H1 (cell line): ENCODE results near the gene ATF7. TPM values are rescaled to one million over a fixed set of nuclear protein-coding genes. Genes with fewer than 3 reads are reported as not detected.

Source experiments
- CTCF ChIA-PET: fragments of 300-600 bp; sonication (Branson Sonifier 250); formaldehyde crosslinking; loops from one replicate; lab custom pipeline; 2021; ENCODE audit not compliant: partially characterized antibody; lab: Charles Lee
- POLR2A ChIA-PET: fragments of 300-600 bp; sonication (Branson Sonifier 250); formaldehyde crosslinking; loops from one replicate; lab custom pipeline; 2021; ENCODE audit warnings: inconsistent platforms; ENCODE audit not compliant: partially characterized antibody; lab: Charles Lee
- DNase-seq, 2 experiments: peaks; one replicate each; pipeline versions ENCODE4 v3.0.0 to v3.0.0-alpha.2; 2010 to 2022; ENCODE audit warnings: low spot score in 2 of 2, low read depth in 1 of 2, mixed read lengths in 1 of 2
- FAIRE-seq: peaks from 2 replicates; lab custom pipeline; 2011; peaks lifted over from hg19 to GRCh38; lab: Jason Lieb, UNC
- H2AFZ ChIP-seq: 2 replicates; pipeline ENCODE4 v1.8.1; 2012; ENCODE audit warnings: low read length, inconsistent platforms
- H2AK5ac ChIP-seq: 2 replicates; pipeline ENCODE4 v1.6.1; 2013; ENCODE audit warnings: low read depth, low read length
- H2BK120ac ChIP-seq: replicated peaks from 2 replicates; pipeline ENCODE3; 2013; ENCODE audit warnings: low read depth, low read length, inconsistent platforms
- H2BK12ac ChIP-seq: 2 replicates; pipeline ENCODE4 v1.6.1; 2013; ENCODE audit warnings: low read depth, low read length
- H2BK15ac ChIP-seq: 2 replicates; pipeline ENCODE4 v1.6.1; 2013; ENCODE audit warnings: low read length
- H2BK20ac ChIP-seq: 2 replicates; pipeline ENCODE4 v1.6.1; 2013; ENCODE audit warnings: low read length
- H2BK5ac ChIP-seq: 2 replicates; pipeline ENCODE4 v1.6.1; 2013; ENCODE audit warnings: low read depth, low read length
- H3K14ac ChIP-seq: 2 replicates; pipeline ENCODE4 v1.6.1; 2013; ENCODE audit warnings: inconsistent platforms; ENCODE audit not compliant: insufficient read length
- H3K18ac ChIP-seq: 2 replicates; pipeline ENCODE4 v1.6.1; 2013; ENCODE audit warnings: low read length; ENCODE audit errors: extremely low read depth
- H3K23ac ChIP-seq: 2 replicates; pipeline ENCODE4 v1.6.1; 2013; ENCODE audit warnings: inconsistent platforms; ENCODE audit not compliant: insufficient read length
- H3K23me2 ChIP-seq: 2 replicates; pipeline ENCODE4 v1.6.1; 2013; ENCODE audit warnings: low read depth, low read length
- H3K27ac ChIP-seq: 2 replicates; pipeline ENCODE4 v1.6.1; 2011; ENCODE audit warnings: low read depth, low read length, inconsistent platforms
- H3K27me3 ChIP-seq, 4 experiments: replicated peaks in 1 of 4; 1 replicate in 1 of 4; 2 replicates in 3 of 4; pipeline versions ENCODE4 v1.6.1 to v1.8.1; 2011 to 2013; ENCODE audit warnings: low read length in 3 of 4, mild to moderate bottlenecking in 3 of 4, inconsistent platforms in 2 of 4, mixed read lengths in 2 of 4, moderate library complexity in 1 of 4; ENCODE audit not compliant: control insufficient read depth in 3 of 4, insufficient read depth in 3 of 4; ENCODE audit errors: extremely low read depth in 1 of 4
- H3K36me3 ChIP-seq, 4 experiments: 2 replicates each; pipeline versions ENCODE4 v1.6.1 to v1.8.1; 2011 to 2013; ENCODE audit warnings: mild to moderate bottlenecking in 4 of 4, low read length in 3 of 4, moderate library complexity in 2 of 4, control low read depth in 1 of 4, inconsistent platforms in 1 of 4; ENCODE audit not compliant: insufficient read depth in 4 of 4, control insufficient read depth in 2 of 4
- H3K4ac ChIP-seq: replicated peaks from 2 replicates; pipeline ENCODE3; 2013; ENCODE audit warnings: low read length, low read depth, mixed read lengths, inconsistent platforms; ENCODE audit not compliant: insufficient read length
- H3K4me1 ChIP-seq, 4 experiments: replicated peaks in 1 of 4; 1 replicate in 1 of 4; 2 replicates in 3 of 4; pipeline versions ENCODE4 v1.6.1 to v1.8.1; 2011 to 2013; ENCODE audit warnings: low read length in 3 of 4, inconsistent platforms in 2 of 4, mixed read lengths in 1 of 4; ENCODE audit not compliant: insufficient read depth in 4 of 4, control insufficient read depth in 3 of 4
- H3K4me2 ChIP-seq, 2 experiments: 2 replicates each; pipeline versions ENCODE4 v1.6.1 to v1.8.1; 2011 to 2013; ENCODE audit warnings: low read depth in 2 of 2, low read length in 2 of 2, control low read depth in 1 of 2, inconsistent platforms in 1 of 2, mild to moderate bottlenecking in 1 of 2; ENCODE audit not compliant: insufficient read depth in 1 of 2
- H3K4me3 ChIP-seq, 4 experiments: fragments of 200-600, 300-600 bp in 1 of 4; sonication (generic), shearing (Covaris generic), sonication (Bioruptor Twin) in 1 of 4; 2 replicates each; pipeline versions ENCODE4 v1.5.1 to v1.8.1; 2011 to 2016; ENCODE audit warnings: low read length in 4 of 4, low read depth in 3 of 4, control low read depth in 2 of 4, inconsistent platforms in 2 of 4, mild to moderate bottlenecking in 2 of 4, mixed read lengths in 1 of 4, moderate library complexity in 1 of 4; ENCODE audit not compliant: insufficient read depth in 2 of 4; ENCODE audit errors: extremely low read depth in 1 of 4
- H3K56ac ChIP-seq: replicated peaks from 2 replicates; pipeline ENCODE3; 2013; ENCODE audit warnings: low read depth, mild to moderate bottlenecking, mixed read lengths, low read length, inconsistent platforms; ENCODE audit not compliant: insufficient read length
- H3K79me1 ChIP-seq: 2 replicates; pipeline ENCODE4 v1.6.1; 2013; ENCODE audit warnings: low read depth, low read length, control low read depth
- H3K79me2 ChIP-seq, 2 experiments: 2 replicates each; pipeline versions ENCODE4 v1.6.1 to v1.8.1; 2012 to 2013; ENCODE audit warnings: low read length in 2 of 2, mild to moderate bottlenecking in 2 of 2, inconsistent platforms in 1 of 2; ENCODE audit not compliant: insufficient read depth in 2 of 2, control insufficient read depth in 1 of 2
- H3K9ac ChIP-seq, 4 experiments: replicated peaks in 1 of 4; 1 replicate in 1 of 4; 2 replicates in 3 of 4; pipeline versions ENCODE4 v1.6.1 to v1.8.1; 2011 to 2013; ENCODE audit warnings: low read depth in 3 of 4, low read length in 3 of 4, control low read depth in 2 of 4, mild to moderate bottlenecking in 2 of 4, moderate library complexity in 2 of 4, inconsistent platforms in 1 of 4; ENCODE audit errors: extremely low read depth in 1 of 4
- H3K9me3 ChIP-seq, 2 experiments: 2 replicates each; pipeline versions ENCODE4 v1.6.1 to v1.8.1; 2012 to 2013; ENCODE audit warnings: mild to moderate bottlenecking in 2 of 2, moderate library complexity in 2 of 2, control low read depth in 1 of 2, inconsistent platforms in 1 of 2, low read depth in 1 of 2, low read length in 1 of 2, mixed read lengths in 1 of 2; ENCODE audit not compliant: insufficient read depth in 2 of 2
- H4K20me1 ChIP-seq, 2 experiments: replicated peaks in 1 of 2; 2 replicates each; pipeline versions ENCODE3 to v1.8.1; 2011 to 2013; ENCODE audit warnings: inconsistent platforms in 2 of 2, low read length in 2 of 2, mild to moderate bottlenecking in 1 of 2; ENCODE audit not compliant: insufficient read depth in 2 of 2, control insufficient read depth in 1 of 2
- H4K5ac ChIP-seq: 2 replicates; pipeline ENCODE4 v1.6.1; 2013; ENCODE audit warnings: low read length, low read depth, mixed read lengths, inconsistent platforms; ENCODE audit not compliant: insufficient read length
- H4K8ac ChIP-seq: 2 replicates; pipeline ENCODE4 v1.8.0; 2013; ENCODE audit warnings: mild to moderate bottlenecking, moderate library complexity, low read length, inconsistent platforms; ENCODE audit not compliant: insufficient read depth; ENCODE audit errors: extremely low read depth
- H4K91ac ChIP-seq: replicated peaks from 2 replicates; pipeline ENCODE3; 2013; ENCODE audit warnings: low read length, mixed read lengths, inconsistent platforms; ENCODE audit not compliant: insufficient read length
- ASH2L ChIP-seq: fragments of 200-600, 300-600 bp; sonication (generic); IDR thresholded peaks from one replicate; pipeline ENCODE4 v1.7.1; 2017; ENCODE audit warnings: low read length
- CBX8 ChIP-seq: fragments of 300-800, 300-1000 bp; sonication (generic); IDR thresholded peaks from 2 replicates; pipeline ENCODE4 v1.7.1; 2016; ENCODE audit warnings: low read depth, low read length, borderline replicate concordance
- CHD2 ChIP-seq: IDR thresholded peaks from 2 replicates; pipeline ENCODE4 v1.6.1; 2012; ENCODE audit warnings: low read length, improper control_type of control experiment
- EGR1 ChIP-seq: IDR thresholded peaks from 2 replicates; pipeline ENCODE4 v1.6.1; 2011; ENCODE audit warnings: low read depth, low read length, borderline replicate concordance
- EP300 ChIP-seq, 2 experiments: IDR thresholded peaks; 1 replicate in 1 of 2; 2 replicates in 1 of 2; pipeline ENCODE4 v1.6.1; 2011 to 2012; ENCODE audit warnings: low read depth in 2 of 2, low read length in 2 of 2, mild to moderate bottlenecking in 2 of 2, borderline replicate concordance in 1 of 2, inconsistent platforms in 1 of 2, moderate library complexity in 1 of 2
- FOSL1 ChIP-seq: IDR thresholded peaks from 2 replicates; pipeline ENCODE4 v1.6.1; 2011; ENCODE audit warnings: mild to moderate bottlenecking, low read depth, low read length, moderate library complexity; ENCODE audit not compliant: insufficient read depth
- GABPA ChIP-seq: IDR thresholded peaks from 2 replicates; pipeline ENCODE4 v1.6.1; 2011; ENCODE audit warnings: mild to moderate bottlenecking, low read length, moderate library complexity, borderline replicate concordance; ENCODE audit not compliant: insufficient read depth
- HDAC2 ChIP-seq, 2 experiments: fragments of 300-600 bp in 1 of 2; sonication (generic) in 1 of 2; IDR thresholded peaks; 2 replicates each; pipeline ENCODE4 v1.6.1; 2011 to 2012; ENCODE audit warnings: low read depth in 2 of 2, low read length in 2 of 2, mild to moderate bottlenecking in 2 of 2, moderate library complexity in 2 of 2, borderline replicate concordance in 1 of 2, inconsistent platforms in 1 of 2
- HDAC6 ChIP-seq: IDR thresholded peaks from one replicate; pipeline ENCODE4 v1.7.1; 2012; ENCODE audit warnings: low read depth, mild to moderate bottlenecking, inconsistent platforms, low read length, moderate library complexity
- JUND ChIP-seq: IDR thresholded peaks from 2 replicates; pipeline ENCODE4 v1.6.1; 2011; ENCODE audit warnings: mild to moderate bottlenecking, improper control_type of control experiment, low read length
- POLR2A ChIP-seq, 2 experiments: IDR thresholded peaks; 1 replicate in 1 of 2; 2 replicates in 1 of 2; pipeline ENCODE4 v1.6.1; 2011; ENCODE audit warnings: low read depth in 2 of 2, low read length in 2 of 2, mild to moderate bottlenecking in 2 of 2; ENCODE audit errors: control extremely low read depth in 1 of 2
- RAD21 ChIP-seq, 2 experiments: IDR thresholded peaks in 1 of 2; conservative IDR thresholded peaks in 1 of 2; 2 replicates each; pipeline ENCODE4 v1.6.1; 2011; ENCODE audit warnings: low read depth in 2 of 2, low read length in 2 of 2, improper control_type of control experiment in 1 of 2, inconsistent platforms in 1 of 2, mild to moderate bottlenecking in 1 of 2, moderate library complexity in 1 of 2
- SIX5 ChIP-seq: IDR thresholded peaks from 2 replicates; pipeline ENCODE4 v1.6.1; 2011; ENCODE audit warnings: mild to moderate bottlenecking, low read depth, low read length
- WGBS, 2 experiments: shearing (Covaris generic) in 1 of 2; methylation state at CpG; one replicate each; pipeline versions ENCODE4 v1.1.6 to v1.1.7; 2013 to 2015; ENCODE audit warnings: low lambda C conversion rate in 2 of 2, mixed read lengths in 2 of 2, inconsistent platforms in 1 of 2, low coverage in 1 of 2, missing lambda C conversion rate in 1 of 2; ENCODE audit not compliant: insufficient replicate concordance in 2 of 2, insufficient coverage in 1 of 2, insufficient read length in 1 of 2; ENCODE audit errors: extremely low coverage in 1 of 2, missing lambda C conversion rate in 1 of 2; 5-methylcytosine and 5-hydroxymethylcytosine counted together
- polyA plus RNA-seq, 7 experiments: library from polyadenylated mRNA; depleted of rRNA in 3 of 7; stranded (reverse) in 5 of 7; unstranded in 2 of 7; fragments of >200 nt in 5 of 7; fragments of 200-250 nt in 2 of 7; gene quantifications; 1 replicate in 5 of 7; 2 replicates in 1 of 7; 4 replicates in 1 of 7; pipeline versions ENCODE4 v1.2.1 to v1.2.3, GENCODE V29; 2011 to 2013; ENCODE audit warnings: missing spikeins in 2 of 7, mixed read lengths in 2 of 7
- total RNA-seq: library from RNA; stranded (reverse); fragmentation: NEBNext Ultra II Directional; extraction: Animal tissue kit (Norgen Biotek cat#: 25700); gene quantifications from 2 replicates; pipeline ENCODE4 v1.2.1, GENCODE V29; 2021

Gene ATF7
- total and polyA plus RNA-seq, 2 of the 8 experiments (the other 6 are each of a cell fraction or from before 2014, with no cell fraction given), result 10.1 to 16.6 TPM

DNA sequence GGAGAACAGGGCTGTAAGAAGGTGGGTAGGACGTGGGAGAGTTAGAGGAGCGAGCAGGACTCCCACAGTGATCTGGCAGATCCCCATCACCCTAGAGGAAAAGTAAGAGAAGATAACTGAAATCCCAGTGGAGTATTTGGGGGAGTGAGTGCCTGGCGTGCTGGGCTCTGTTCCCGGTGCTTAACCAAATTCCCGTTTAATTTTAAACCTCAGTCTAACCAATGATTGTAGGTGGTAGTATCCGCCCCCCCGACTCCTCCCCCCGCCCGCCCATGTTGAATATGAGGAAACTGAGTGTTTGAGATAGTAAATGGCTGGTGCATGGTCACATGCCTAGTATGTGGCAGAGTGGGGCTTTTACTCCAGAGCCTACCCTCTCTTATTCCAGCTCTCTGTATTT lies 123.9 kb downstream of the ATF7 start:
- POLR2A ChIA-PET, result interaction anchor here (0.7 to 67.0 kb wide), 5 partner anchors 10 to 285 kb away, joined by 3 to 3397 read pairs (median 51); partner anchors contain the start of genes AAAS, PCBP2 and PRR13
- no peak overlapping the region for H3K27ac ChIP-seq

More for the DNA sequence above, 123.9 kb downstream of the ATF7 start:
- Histone ChIP-seq H3K23ac (no peak overlapping the region), H4K91ac (no peak overlapping the region), H2BK120ac (no peak overlapping the region), H4K20me1 (peaks cover 0 to 4% of the 10 kb centered on the region in 2 experiments), H2BK15ac (no peak overlapping the region), H3K27me3 (no peaks in the 10 kb centered on the region), H3K79me1 (peaks cover 13% of the 10 kb centered on the region), H2BK12ac (no peak overlapping the region), H2BK5ac (no peak overlapping the region), H3K9me3 (no peaks in the 10 kb centered on the region), H2AFZ (no peak overlapping the region), H2AK5ac (no peak overlapping the region), H4K8ac (no peak overlapping the region), H3K79me2 (peaks cover 0 to 22% of the 10 kb centered on the region in 2 experiments; a peak in 2 of 4 replicates), H3K56ac (no peak overlapping the region), H3K23me2 (peaks cover 22% of the 10 kb centered on the region), H3K36me3 (peaks cover 9 to 23% (median 14%) of the 10 kb centered on the region in 4 experiments; a peak in 7 of 8 replicates), H3K4ac (no peak overlapping the region), H3K4me1 (peaks cover 8 to 29% (median 20%) of the 10 kb centered on the region in 4 experiments), H3K4me3 (peak overlapping the region in 1 of 4 experiments; percentile 77; a peak in 1 of 8 replicates), H4K5ac (no peak overlapping the region), H2BK20ac (no peak overlapping the region), H3K9ac (no peak overlapping the region), H3K14ac (no peak overlapping the region), H3K18ac (no peak overlapping the region), H3K4me2 (peak overlapping the region; percentile 79 to 98; a peak in 2 of 4 replicates)
- CTCF ChIA-PET, result interaction anchor here (0.9 to 3.9 kb wide), 7 partner anchors 8 to 181 kb away, joined by 3 to 20 read pairs (median 6); partner anchors contain the start of gene AAAS
- 96% methylated on average over 9 of the region's 9 CpGs; no CpG with 5 or more reads in 1 of the 2 experiments for WGBS, 2 experiments
- FAIRE-seq (no peak), DNase-seq (no peak)
- TF ChIP-seq EP300 (IDR thresholded peaks at IDR 0.05; ENCODE audit: borderline replicate concordance in 1 of 2, low read depth in 2 of 2, low read length in 2 of 2) (no peak), RAD21 (IDR thresholded peaks at IDR 0.05 in 1 of 2, conservative IDR thresholded peaks at IDR 0.05 in 1 of 2; ENCODE audit: low read depth in 2 of 2, low read length in 2 of 2) (no peak), HDAC2 (IDR thresholded peaks at IDR 0.05; ENCODE audit: borderline replicate concordance in 1 of 2, low read depth in 2 of 2, low read length in 2 of 2) (no peak), SIX5 (no peak), CHD2 (no peak), GABPA (no peak), FOSL1 (no peak), EGR1 (no peak), CBX8 (no peak), HDAC6 (no peak), POLR2A (IDR thresholded peaks at IDR 0.05; ENCODE audit: control extremely low read depth in 1 of 2, low read depth in 2 of 2, low read length in 2 of 2) (no peak), ASH2L (no peak), JUND (no peak)
